Stomach (tissue), 9 donors: Measurements from ENCODE around the gene RXRG. TPM values are rescaled to one million over a fixed set of nuclear protein-coding genes. Genes with fewer than 3 reads are reported as not detected.

Experiments used
- DNase-seq, 2 donors: peaks; one replicate each; pipeline versions ENCODE4 v3.0.0 to v3.0.0-alpha.2; 2013 to 2019
- H3K27ac ChIP-seq, 5 donors: fragments of 200-600 bp in 4 of 5; sonication (generic) in 4 of 5; one replicate each; pipeline ENCODE4 v1.5.1; 2013 to 2019; ENCODE audit warnings: mild to moderate bottlenecking in 1 of 5, moderate library complexity in 1 of 5
- H3K27me3 ChIP-seq, 3 donors: fragments of 200-600 bp; sonication (generic); one replicate each; pipeline ENCODE4 v1.5.1; 2017 to 2019; ENCODE audit warnings: mixed run types in 1 of 3
- H3K36me3 ChIP-seq, 4 donors: fragments of 200-600 bp; sonication (generic); 1 replicate in 3 of 4; 2 replicates in 1 of 4; pipeline ENCODE4 v1.5.1; 2016 to 2019
- H3K4me1 ChIP-seq, 4 donors: fragments of 200-600 bp; sonication (generic); one replicate each; pipeline ENCODE4 v1.5.1; 2016 to 2019
- H3K4me3 ChIP-seq, 4 donors: fragments of 200-600 bp; sonication (generic) in 3 of 4; one replicate each; pipeline ENCODE4 v1.5.1; 2016 to 2019; ENCODE audit warnings: mild to moderate bottlenecking in 1 of 4
- H3K9me3 ChIP-seq, 4 donors: fragments of 200-600 bp; sonication (generic); one replicate each; pipeline ENCODE4 v1.5.1; 2016 to 2019
- CTCF ChIP-seq, 7 experiments: fragments of 450-650 bp in 4 of 7; fragments of 200-600 bp in 3 of 7; sonication (generic) in 3 of 7; IDR thresholded peaks; one replicate each; pipeline ENCODE4 v1.5.1; 2016 to 2019; ENCODE audit warnings: antibody characterized with exemption in 7 of 7, control low read depth in 2 of 7, mild to moderate bottlenecking in 1 of 7
- EP300 ChIP-seq: sonication (generic); formaldehyde crosslinking; IDR thresholded peaks from one replicate; pipeline ENCODE4 v1.6.1; 2017; ENCODE audit warnings: antibody characterized with exemption
- POLR2A ChIP-seq, 4 donors: fragments of 450-650 bp; IDR thresholded peaks; one replicate each; pipeline ENCODE4 v1.6.1; 2016; ENCODE audit warnings: antibody characterized with exemption in 4 of 4, control low read depth in 2 of 4, mild to moderate bottlenecking in 1 of 4, moderate library complexity in 1 of 4
- POLR2AphosphoS5 ChIP-seq, 3 donors: sonication (generic); formaldehyde crosslinking; IDR thresholded peaks; one replicate each; pipeline ENCODE4 v1.6.1; 2016; ENCODE audit warnings: antibody characterized with exemption in 3 of 3
- WGBS, 5 donors: extraction: QIAGEN DNeasy Blood & Tissue Kit in 3 of 5; methylation state at CpG; one replicate each; pipeline versions ENCODE4 v1.1.5 to v1.1.7; 2013 to 2018; 5-methylcytosine and 5-hydroxymethylcytosine counted together
- intact Hi-C: fragments of 100-400 bp; cut with DNase I; formaldehyde crosslinking; loops from one replicate; pipeline ENCODE4 v1.15.1; 2023; ENCODE audit warnings: low total_unique reads
- polyA plus RNA-seq, 3 donors: library from polyadenylated mRNA; stranded (reverse); fragments of 200-250 nt; gene quantifications; one replicate each; pipeline ENCODE4 v1.2.3, GENCODE V29; 2013
- total RNA-seq, 5 donors: library from RNA; depleted of rRNA; stranded (reverse); fragments of >200 nt; gene quantifications; one replicate each; pipeline versions ENCODE4 v1.1.0 to v1.2.3, GENCODE V29; 2014 to 2016
- donor health status: healthy with polysubstance abuse.
- donor health status: Bipolar disorder and iron deficiency.
- donor health status: healthy.

Gene RXRG
- total and polyA plus RNA-seq, 8 donors = 0.43 to 2.9 (median 1.4) TPM; not detected in 3

GRCh38 chr1:165383067-165383466, 61.9 kb downstream of the RXRG start:
- Histone ChIP-seq H3K36me3 (no peaks in the 10 kb centered on the region), H3K27me3 (peaks cover 0 to 10% (median 0%) of the 10 kb centered on the region in 3 donors), H3K9me3 (no peaks in the 10 kb centered on the region), H3K4me3 (no peak overlapping the region), H3K4me1 (peaks cover 0 to 9% (median 0%) of the 10 kb centered on the region in 4 donors), H3K27ac (peak overlapping the region in 2 of 5 donors; percentile 15 to 49)
- no peak for DNase-seq
- intact Hi-C loops = no loop called here
- TF ChIP-seq EP300 (no peak), POLR2A (IDR thresholded peaks at IDR 0.05) (no peak), POLR2AphosphoS5 (IDR thresholded peaks at IDR 0.05) (no peak), CTCF (IDR thresholded peaks at IDR 0.05) (no peak)
- WGBS, 5 donors = 44 to 71% (median 64%) methylated on average over 6 of the region's 6 CpGs

GRCh38 chr1:165381745-165382505, 63.0 kb downstream of the RXRG start:
- intact Hi-C loops = no loop called here
- DNase-seq = no peak
- 72 to 93% (median 83%) methylated on average over 6 of the region's 6 CpGs for WGBS, 5 donors
- H3K27ac ChIP-seq = no peak overlapping the region
- H3K9me3 ChIP-seq = no peaks in the 10 kb centered on the region
- H3K36me3 ChIP-seq = no peaks in the 10 kb centered on the region
- H3K4me1 ChIP-seq = peaks cover 0 to 9% (median 1%) of the 10 kb centered on the region in 4 donors
- TF ChIP-seq POLR2A (IDR thresholded peaks at IDR 0.05) (no peak), CTCF (IDR thresholded peaks at IDR 0.05) (no peak), EP300 (no peak), POLR2AphosphoS5 (IDR thresholded peaks at IDR 0.05) (no peak)
- peaks cover 0 to 8% (median 0%) of the 10 kb centered on the region in 3 donors for H3K27me3 ChIP-seq
- no peak overlapping the region for H3K4me3 ChIP-seq

- intact Hi-C loops = no loop called here
- WGBS, 5 donors = 17 to 30% (median 19%) methylated on average over 12 of the region's 12 CpGs
- peaks cover 11 to 20% (median 18%) of the 10 kb centered on the region in 4 donors for H3K4me1 ChIP-seq
- peaks cover 0 to 51% (median 9%) of the 10 kb centered on the region in 3 donors for H3K27me3 ChIP-seq
- H3K4me3 ChIP-seq = peak overlapping the region; percentile 33 to 48 (median 46)
- H3K36me3 ChIP-seq = no peaks in the 10 kb centered on the region
- peak overlapping the region; percentile 47 to 85 (median 75) for H3K27ac ChIP-seq
- TF ChIP-seq CTCF (IDR thresholded peaks at IDR 0.05) (no peak), POLR2AphosphoS5 (IDR thresholded peaks at IDR 0.05) (no peak), POLR2A (IDR thresholded peaks at IDR 0.05) (no peak), EP300 (no peak)
- no peaks in the 10 kb centered on the region for H3K9me3 ChIP-seq
- DNase-seq = no peak
Measured at GRCh38 chr1:165376811-165377311, 68.1 kb downstream of the RXRG start.

- no peaks in the 10 kb centered on the region for H3K36me3 ChIP-seq
- no peaks in the 10 kb centered on the region for H3K9me3 ChIP-seq
- intact Hi-C loops = no loop called here
- H3K4me3 ChIP-seq = peak overlapping the region; percentile 33 to 48 (median 46)
- H3K4me1 ChIP-seq = peaks cover 11 to 23% (median 20%) of the 10 kb centered on the region in 4 donors
- peak; percentile 65 to 94 for DNase-seq
- H3K27ac ChIP-seq = peak overlapping the region; percentile 47 to 85 (median 75)
- 1 to 2% (median 1%) methylated on average over 45 to 46 of the region's 46 CpGs for WGBS, 5 donors
- TF ChIP-seq POLR2AphosphoS5 (IDR thresholded peaks at IDR 0.05) (peak in 1 of 3 donors; percentile 3), POLR2A (IDR thresholded peaks at IDR 0.05) (no peak)
- peaks cover 0 to 57% (median 9%) of the 10 kb centered on the region in 3 donors for H3K27me3 ChIP-seq
Measured at GRCh38 chr1:165376041-165376810, 68.7 kb downstream of the RXRG start.
